HepG2 (cell line): Measurements from ENCODE around the gene RNGTT. TPM values are rescaled to one million over a fixed set of nuclear protein-coding genes. Genes with fewer than 3 reads are reported as not detected.

ENCODE experiments used
- AHDC1 ChIP-seq: sonication (generic); formaldehyde crosslinking; IDR thresholded peaks from 2 replicates; pipeline ENCODE4 v1.5.1; 2020; ENCODE audit warnings: mild to moderate bottlenecking, missing genetic modification reagents, borderline replicate concordance
- DDIT3 ChIP-seq: sonication (generic); formaldehyde crosslinking; IDR thresholded peaks from 2 replicates; pipeline ENCODE4 v1.4.0; 2020; ENCODE audit warnings: mild to moderate bottlenecking, missing genetic modification reagents
- FOXA3 ChIP-seq: IDR thresholded peaks from 2 replicates; pipeline ENCODE4 v1.6.1; 2016; ENCODE audit warnings: missing genetic modification reagents, missing compliant biosample characterization
- GATA4 ChIP-seq: sonication (generic); IDR thresholded peaks from 2 replicates; pipeline ENCODE4 v1.6.1; 2016; ENCODE audit warnings: antibody characterized with exemption, low read depth, borderline replicate concordance
- GMEB1 ChIP-seq: sonication (generic); formaldehyde crosslinking; IDR thresholded peaks from 2 replicates; pipeline ENCODE4 v1.5.1; 2020; ENCODE audit warnings: missing genetic modification reagents, mild to moderate bottlenecking, borderline replicate concordance
- HBP1 ChIP-seq: IDR thresholded peaks from 2 replicates; pipeline ENCODE4 v1.6.1; 2016; ENCODE audit warnings: low read depth, control low read depth
- LCORL ChIP-seq, 2 experiments: fragments of 450-650 bp in 1 of 2; sonication (generic) in 1 of 2; formaldehyde crosslinking in 1 of 2; IDR thresholded peaks; 2 replicates each; pipeline versions ENCODE4 v1.5.0 to v1.6.1; 2017 to 2020; ENCODE audit warnings: antibody characterized with exemption in 1 of 2, missing genetic modification reagents in 1 of 2
- NFYC ChIP-seq: IDR thresholded peaks from 2 replicates; pipeline ENCODE4 v1.6.1; 2016; ENCODE audit warnings: missing genetic modification reagents, missing compliant biosample characterization
- POLR2G ChIP-seq: fragments of 200-400 bp; formaldehyde crosslinking; IDR thresholded peaks from 2 replicates; pipeline ENCODE4 v1.6.1; 2018; ENCODE audit warnings: mild to moderate bottlenecking, low read depth, low read length, moderate library complexity
- RBM39 ChIP-seq: fragments of 200-400 bp; formaldehyde crosslinking; IDR thresholded peaks from one replicate; pipeline ENCODE4 v1.6.1; 2018; ENCODE audit warnings: antibody characterized with exemption, mild to moderate bottlenecking, low read depth, low read length; ENCODE audit not compliant: poor library complexity, severe bottlenecking
- SKI ChIP-seq: fragments of 450-650 bp; IDR thresholded peaks from one replicate; pipeline ENCODE4 v1.6.1; 2018; ENCODE audit warnings: mild to moderate bottlenecking; ENCODE audit not compliant: partially characterized antibody
- SMC3 ChIP-seq: IDR thresholded peaks from 2 replicates; pipeline ENCODE4 v1.6.1; 2011; ENCODE audit warnings: low read length, improper control_type of control experiment
- TEAD3 ChIP-seq: optimal IDR thresholded peaks from 2 replicates; pipeline ENCODE3; 2016; ENCODE audit warnings: borderline replicate concordance
- TGIF2 ChIP-seq: IDR thresholded peaks from 2 replicates; pipeline ENCODE4 v1.6.1; 2016; ENCODE audit warnings: control low read depth, missing compliant biosample characterization
- ZNF260 ChIP-seq: sonication (generic); formaldehyde crosslinking; IDR thresholded peaks from 2 replicates; pipeline ENCODE4 v1.4.0; 2020; ENCODE audit warnings: missing genetic modification reagents, low read depth, mild to moderate bottlenecking, borderline replicate concordance
- ZNF615 ChIP-seq: sonication (generic); formaldehyde crosslinking; IDR thresholded peaks from 2 replicates; pipeline ENCODE4 v1.5.0; 2020; ENCODE audit warnings: mild to moderate bottlenecking, missing genetic modification reagents, borderline replicate concordance
- polyA plus RNA-seq, 8 experiments: library from polyadenylated mRNA; depleted of rRNA in 3 of 8; stranded (reverse) in 7 of 8; unstranded in 1 of 8; fragments of >200 nt; fragmentation: Illumina TruSeq in 4 of 8; extraction: Trizol in 4 of 8; gene quantifications; 2 replicates each; pipeline versions ENCODE4 v1.2.1 to v1.2.3, GENCODE V29; 2011 to 2016; ENCODE audit warnings: low read depth in 4 of 8, missing spikeins in 1 of 8, mixed read lengths in 1 of 8; ENCODE audit not compliant: insufficient read depth in 1 of 8
- total RNA-seq, 5 experiments: library from RNA; depleted of rRNA; stranded (reverse); fragments of >200 nt; fragmentation: Illumina TruSeq; extraction: Trizol; gene quantifications; 2 replicates each; pipeline ENCODE4 v1.2.3, GENCODE V29; 2016; ENCODE audit warnings: low read depth in 1 of 5
- TF ChIP-seq, protein P1 (sequence below): sonication (generic); formaldehyde crosslinking; IDR thresholded peaks from 2 replicates; pipeline ENCODE4 v1.4.0; 2020; ENCODE audit warnings: missing genetic modification reagents
- TF ChIP-seq, protein P2 (sequence below): sonication (generic); formaldehyde crosslinking; IDR thresholded peaks from 2 replicates; pipeline ENCODE4 v1.4.0; 2020; ENCODE audit warnings: missing genetic modification reagents

Gene RNGTT
- total and polyA plus RNA-seq, 2 of the 13 experiments (the other 11 are each of a cell fraction or from before 2014, with no cell fraction given), result 6.0 to 22.6 TPM

GRCh38 chr6:88985901-88986300 lies 22.5 kb upstream of the RNGTT start (continued):
- TF ChIP-seq DDIT3 (CRISPR knock-in tag), result no peak
- TF ChIP-seq RBM39, result no peak
- no peak for TF ChIP-seq POLR2G
- peak; percentile 75 for TF ChIP-seq TEAD3
- TF ChIP-seq LCORL (IDR thresholded peaks at IDR 0.05), result peak; percentile 58; the same call in 1 of the 2 replicates
- peak; percentile 79 for TF ChIP-seq LCORL (CRISPR knock-in tag; IDR thresholded peaks at IDR 0.05)
- no peak for TF ChIP-seq GMEB1
- TF ChIP-seq, protein P1, sequence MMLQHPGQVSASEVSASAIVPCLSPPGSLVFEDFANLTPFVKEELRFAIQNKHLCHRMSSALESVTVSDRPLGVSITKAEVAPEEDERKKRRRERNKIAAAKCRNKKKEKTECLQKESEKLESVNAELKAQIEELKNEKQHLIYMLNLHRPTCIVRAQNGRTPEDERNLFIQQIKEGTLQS (CRISPR knock-in tag), result peak; percentile 76; the same call in 1 of the 2 replicates
- TF ChIP-seq, protein P2, sequence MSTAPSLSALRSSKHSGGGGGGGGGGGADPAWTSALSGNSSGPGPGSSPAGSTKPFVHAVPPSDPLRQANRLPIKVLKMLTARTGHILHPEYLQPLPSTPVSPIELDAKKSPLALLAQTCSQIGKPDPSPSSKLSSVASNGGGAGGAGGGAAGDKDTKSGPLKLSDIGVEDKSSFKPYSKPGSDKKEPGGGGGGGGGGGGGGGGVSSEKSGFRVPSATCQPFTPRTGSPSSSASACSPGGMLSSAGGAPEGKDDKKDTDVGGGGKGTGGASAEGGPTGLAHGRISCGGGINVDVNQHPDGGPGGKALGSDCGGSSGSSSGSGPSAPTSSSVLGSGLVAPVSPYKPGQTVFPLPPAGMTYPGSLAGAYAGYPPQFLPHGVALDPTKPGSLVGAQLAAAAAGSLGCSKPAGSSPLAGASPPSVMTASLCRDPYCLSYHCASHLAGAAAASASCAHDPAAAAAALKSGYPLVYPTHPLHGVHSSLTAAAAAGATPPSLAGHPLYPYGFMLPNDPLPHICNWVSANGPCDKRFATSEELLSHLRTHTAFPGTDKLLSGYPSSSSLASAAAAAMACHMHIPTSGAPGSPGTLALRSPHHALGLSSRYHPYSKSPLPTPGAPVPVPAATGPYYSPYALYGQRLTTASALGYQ (CRISPR knock-in tag), result peak; percentile 29; the same call in 1 of the 2 replicates
- peak; percentile 92 for TF ChIP-seq AHDC1 (CRISPR knock-in tag)
- no peak for TF ChIP-seq NFYC (CRISPR knock-in tag)
- TF ChIP-seq HBP1 (CRISPR knock-in tag), result 0 out of 2 replicates have a peak, but pooled peaks have one; percentile 23
- TF ChIP-seq GATA4, result peak; percentile 47; the same call in 1 of the 2 replicates
- TF ChIP-seq SKI, result no peak
- TF ChIP-seq FOXA3 (CRISPR knock-in tag), result peak; percentile 96
- 0 out of 2 replicates have a peak, but pooled peaks have one; percentile 36 for TF ChIP-seq TGIF2
- no peak for TF ChIP-seq ZNF615 (CRISPR knock-in tag)
- 0 out of 2 replicates have a peak, but pooled peaks have one; percentile 1 for TF ChIP-seq SMC3
- no peak for TF ChIP-seq ZNF260 (CRISPR knock-in tag)
